Vagina (tissue), 2 donors: ENCODE measurements around the gene DNAJA3. TPM values are rescaled to one million over a fixed set of nuclear protein-coding genes. Genes with fewer than 3 reads are reported as not detected.

Experiments used
- DNase-seq, 2 donors: peaks; one replicate each; pipeline ENCODE4 v3.0.0-alpha.2; 2017; ENCODE audit errors: extremely low spot score in 2 of 2
- H3K27ac ChIP-seq: fragments of 200-600 bp; sonication (generic); one replicate; pipeline ENCODE4 v1.5.1; 2019
- H3K27me3 ChIP-seq: fragments of 200-600 bp; sonication (generic); one replicate; pipeline ENCODE4 v1.5.1; 2019
- H3K36me3 ChIP-seq, 2 donors: fragments of 200-600 bp; sonication (generic); one replicate each; pipeline ENCODE4 v1.5.1; 2017 to 2019
- H3K4me1 ChIP-seq: fragments of 200-600 bp; sonication (generic); one replicate; pipeline ENCODE4 v1.5.1; 2019
- H3K4me3 ChIP-seq, 2 donors: fragments of 200-600 bp; sonication (generic); 1 replicate in 1 of 2; 2 replicates in 1 of 2; pipeline ENCODE4 v1.5.1; 2016 to 2019
- H3K9me3 ChIP-seq: fragments of 200-600 bp; sonication (generic); one replicate; pipeline ENCODE4 v1.5.1; 2019
- CTCF ChIP-seq, 3 experiments: fragments of 450-650 bp in 2 of 3; fragments of 200-600 bp in 1 of 3; sonication (generic) in 1 of 3; IDR thresholded peaks; one replicate each; pipeline ENCODE4 v1.5.1; 2017 to 2019; ENCODE audit warnings: antibody characterized with exemption in 3 of 3, mild to moderate bottlenecking in 2 of 3, moderate library complexity in 2 of 3
- POLR2A ChIP-seq, 2 donors: fragments of 450-650 bp; IDR thresholded peaks; one replicate each; pipeline ENCODE4 v1.6.1; 2017; ENCODE audit warnings: antibody characterized with exemption in 2 of 2, mild to moderate bottlenecking in 2 of 2, moderate library complexity in 2 of 2
- POLR2AphosphoS5 ChIP-seq, 2 donors: sonication (generic); formaldehyde crosslinking; IDR thresholded peaks; one replicate each; pipeline ENCODE4 v1.9.0; 2017; ENCODE audit warnings: antibody characterized with exemption in 2 of 2, mild to moderate bottlenecking in 2 of 2, low read depth in 1 of 2; ENCODE audit not compliant: insufficient read depth in 1 of 2
- intact Hi-C: fragments of 100-400 bp; cut with DNase I; formaldehyde crosslinking; loops from one replicate; pipeline ENCODE4 v1.15.1; 2023
- total RNA-seq: library from RNA; depleted of rRNA; stranded (reverse); fragments of >200 nt; gene quantifications from one replicate; pipeline ENCODE4 v1.2.3, GENCODE V29; 2016

The DNAJA3 gene
- total RNA-seq, 1 donor from 2014 or later = 33.6 TPM

- Histone ChIP-seq H3K27ac (peak overlapping the region; percentile 51), H3K9me3 (no peaks in the 10 kb centered on the region), H3K36me3 (peaks cover 0 to 4% of the 10 kb centered on the region in 2 donors), H3K4me1 (peaks cover 54% of the 10 kb centered on the region), H3K27me3 (no peaks in the 10 kb centered on the region), H3K4me3 (no peak overlapping the region)
- no peak for DNase-seq
- TF ChIP-seq POLR2AphosphoS5 (IDR thresholded peaks at IDR 0.05; ENCODE audit: insufficient read depth in 1 of 2, low read depth in 1 of 2) (no peak), POLR2A (IDR thresholded peaks at IDR 0.05) (no peak), CTCF (IDR thresholded peaks at IDR 0.05) (no peak)
- intact Hi-C loops = no loop called here
Measured at GRCh38 chr16:4389051-4389955, 36.4 kb upstream of the DNAJA3 start.

- H3K27me3 ChIP-seq = no peaks in the 10 kb centered on the region
- no peak overlapping the region for H3K4me3 ChIP-seq
- TF ChIP-seq POLR2A (IDR thresholded peaks at IDR 0.05) (no peak), POLR2AphosphoS5 (IDR thresholded peaks at IDR 0.05; ENCODE audit: insufficient read depth in 1 of 2, low read depth in 1 of 2) (no peak), CTCF (IDR thresholded peaks at IDR 0.05) (no peak)
- DNase-seq = no peak
- peaks cover 41% of the 10 kb centered on the region for H3K4me1 ChIP-seq
- H3K9me3 ChIP-seq = no peaks in the 10 kb centered on the region
- peaks cover 0 to 1% of the 10 kb centered on the region in 2 donors for H3K36me3 ChIP-seq
- intact Hi-C loops = no loop called here
- H3K27ac ChIP-seq = no peak overlapping the region
Measured at GRCh38 chr16:4390266-4391260, 35.1 kb upstream of the DNAJA3 start.

- Histone ChIP-seq H3K9me3 (no peaks in the 10 kb centered on the region), H3K27ac (peak overlapping the region; percentile 87), H3K27me3 (no peaks in the 10 kb centered on the region), H3K4me1 (peaks cover 29% of the 10 kb centered on the region), H3K36me3 (no peaks in the 10 kb centered on the region), H3K4me3 (no peak overlapping the region)
- intact Hi-C loops = no loop called here
- DNase-seq = no peak
- TF ChIP-seq POLR2A (IDR thresholded peaks at IDR 0.05) = no peak
- no peak for TF ChIP-seq CTCF (IDR thresholded peaks at IDR 0.05)
- TF ChIP-seq POLR2AphosphoS5 (IDR thresholded peaks at IDR 0.05; ENCODE audit: insufficient read depth in 1 of 2, low read depth in 1 of 2) = no peak
Measured at GRCh38 chr16:4391631-4392381, 33.9 kb upstream of the DNAJA3 start.

- peak overlapping the region; percentile 87 for H3K27ac ChIP-seq
- TF ChIP-seq POLR2AphosphoS5 (IDR thresholded peaks at IDR 0.05; ENCODE audit: insufficient read depth in 1 of 2, low read depth in 1 of 2) (peak in 1 of 2 donors; percentile 66), CTCF (IDR thresholded peaks at IDR 0.05) (no peak), POLR2A (IDR thresholded peaks at IDR 0.05) (no peak)
- H3K27me3 ChIP-seq = no peaks in the 10 kb centered on the region
- peak overlapping the region in 1 of 2 donors; percentile 5 for H3K4me3 ChIP-seq
- H3K36me3 ChIP-seq = no peaks in the 10 kb centered on the region
- intact Hi-C loops = no loop called here
- no peaks in the 10 kb centered on the region for H3K9me3 ChIP-seq
- DNase-seq = no peak
- H3K4me1 ChIP-seq = peaks cover 22% of the 10 kb centered on the region
Measured at GRCh38 chr16:4392382-4393239, 33.1 kb upstream of the DNAJA3 start.
